Adipocyte (in vitro differentiated cells): ENCODE results near the gene COG2.
"Not testable (repeated sequence)": the region's sequence is repeated elsewhere in the genome, so short reads cannot be mapped to it uniquely, and the experiment has no call there.

Source experiments
- DNase-seq: peaks from one replicate; pipeline ENCODE4 v3.0.0-alpha.2; 2015; ENCODE audit warnings: low read depth
- H3K27me3 ChIP-seq: replicated peaks from 2 replicates; pipeline ENCODE4 v1.7.0; 2013; ENCODE audit warnings: mild to moderate bottlenecking, low read length, moderate library complexity; ENCODE audit not compliant: control insufficient read depth, insufficient read depth
- H3K36me3 ChIP-seq: 2 replicates; pipeline ENCODE4 v1.7.0; 2013; ENCODE audit warnings: low read length, mild to moderate bottlenecking, moderate library complexity; ENCODE audit not compliant: control insufficient read depth, insufficient read depth, severe bottlenecking
- H3K4me1 ChIP-seq: 2 replicates; pipeline ENCODE4 v1.7.0; 2013; ENCODE audit warnings: mild to moderate bottlenecking, low read length, moderate library complexity; ENCODE audit not compliant: control insufficient read depth, insufficient read depth
- H3K4me3 ChIP-seq: 2 replicates; pipeline ENCODE4 v1.7.0; 2013; ENCODE audit warnings: mild to moderate bottlenecking, low read length, moderate library complexity
- H3K9ac ChIP-seq: 2 replicates; pipeline ENCODE4 v1.7.0; 2013; ENCODE audit warnings: mild to moderate bottlenecking, low read length, moderate library complexity
- H3K9me3 ChIP-seq: 2 replicates; pipeline ENCODE4 v1.7.0; 2013; ENCODE audit warnings: mild to moderate bottlenecking, low read length, moderate library complexity; ENCODE audit not compliant: control insufficient read depth

Gene COG2

GRCh38 chr1:230693221-230693620 is 50.9 kb downstream of the COG2 start:
- Histone ChIP-seq H3K27me3 (no peaks in the 10 kb centered on the region), H3K9ac (no peak overlapping the region), H3K9me3 (no peaks in the 10 kb centered on the region), H3K4me3 (no peak overlapping the region), H3K36me3 (peaks cover 59% of the 10 kb centered on the region), H3K4me1 (peaks cover 6% of the 10 kb centered on the region)
- DNase-seq: no peak

GRCh38 chr1:230693777-230694176 is 51.5 kb downstream of the COG2 start:
- Histone ChIP-seq H3K9me3 (no peaks in the 10 kb centered on the region), H3K9ac (no peak overlapping the region), H3K27me3 (no peaks in the 10 kb centered on the region), H3K4me1 (peaks cover 6% of the 10 kb centered on the region), H3K4me3 (no peak overlapping the region), H3K36me3 (peaks cover 53% of the 10 kb centered on the region)
- DNase-seq: no peak

- DNase-seq: no peak
Measured at GRCh38 chr1:230694464-230694863, 52.2 kb downstream of the COG2 start.

GRCh38 chr1:230694991-230695390 is 52.7 kb downstream of the COG2 start:
- H3K27me3 ChIP-seq: no peaks in the 10 kb centered on the region
- no peak for DNase-seq
- no peaks in the 10 kb centered on the region for H3K9me3 ChIP-seq
- peaks cover 6% of the 10 kb centered on the region for H3K4me1 ChIP-seq
- no peak overlapping the region for H3K4me3 ChIP-seq
- H3K9ac ChIP-seq: no peak overlapping the region
- H3K36me3 ChIP-seq: peaks cover 43% of the 10 kb centered on the region

More at GRCh38 chr1:230694464-230694863, 52.2 kb downstream of the COG2 start:
- Histone ChIP-seq H3K4me3 (no peak overlapping the region), H3K4me1 (peaks cover 6% of the 10 kb centered on the region), H3K27me3 (no peaks in the 10 kb centered on the region), H3K9me3 (no peaks in the 10 kb centered on the region), H3K36me3 (peaks cover 48% of the 10 kb centered on the region), H3K9ac (no peak overlapping the region)

GRCh38 chr1:230696218-230696617 is 53.9 kb downstream of the COG2 start:
- peaks cover 30% of the 10 kb centered on the region for H3K36me3 ChIP-seq
- H3K9ac ChIP-seq: no peak overlapping the region
- H3K4me1 ChIP-seq: peaks cover 6% of the 10 kb centered on the region
- no peak for DNase-seq
- H3K4me3 ChIP-seq: no peak overlapping the region
- peaks cover under 1% of the 10 kb centered on the region for H3K27me3 ChIP-seq
- H3K9me3 ChIP-seq: no peaks in the 10 kb centered on the region

GRCh38 chr1:230696722-230697437 is 54.6 kb downstream of the COG2 start:
- H3K27me3 ChIP-seq: peaks cover 4% of the 10 kb centered on the region
- DNase-seq: peak; percentile 55
- peaks cover 6% of the 10 kb centered on the region for H3K4me1 ChIP-seq
- no peaks in the 10 kb centered on the region for H3K9me3 ChIP-seq
- no peak overlapping the region for H3K4me3 ChIP-seq
- H3K9ac ChIP-seq: no peak overlapping the region
- peaks cover 24% of the 10 kb centered on the region for H3K36me3 ChIP-seq

- no peak overlapping the region for H3K4me3 ChIP-seq
- H3K9me3 ChIP-seq: no peaks in the 10 kb centered on the region
- peaks cover 6% of the 10 kb centered on the region for H3K4me1 ChIP-seq
- H3K9ac ChIP-seq: no peak overlapping the region
- peaks cover 4% of the 10 kb centered on the region for H3K27me3 ChIP-seq
- H3K36me3 ChIP-seq: peaks cover 11% of the 10 kb centered on the region
- DNase-seq: no peak
Measured at GRCh38 chr1:230698130-230698529, 55.8 kb downstream of the COG2 start.

GRCh38 chr1:230698964-230699363 is 56.7 kb downstream of the COG2 start:
- not testable (repeated sequence) for H3K27me3 ChIP-seq, H3K9ac ChIP-seq, H3K9me3 ChIP-seq, H3K36me3 ChIP-seq, H3K4me3 ChIP-seq, DNase-seq, H3K4me1 ChIP-seq

- Histone ChIP-seq H3K4me3 (no peak overlapping the region), H3K36me3 (no peaks in the 10 kb centered on the region), H3K9ac (no peak overlapping the region), H3K27me3 (peaks cover 4% of the 10 kb centered on the region), H3K4me1 (peaks cover 6% of the 10 kb centered on the region), H3K9me3 (no peaks in the 10 kb centered on the region)
- DNase-seq: no peak
Measured at GRCh38 chr1:230699716-230700115, 57.4 kb downstream of the COG2 start.

GRCh38 chr1:230700132-230700531 is 57.9 kb downstream of the COG2 start:
- no peaks in the 10 kb centered on the region for H3K36me3 ChIP-seq
- H3K9me3 ChIP-seq: no peaks in the 10 kb centered on the region
- H3K9ac ChIP-seq: no peak overlapping the region
- peaks cover 4% of the 10 kb centered on the region for H3K27me3 ChIP-seq
- no peak overlapping the region for H3K4me3 ChIP-seq
- H3K4me1 ChIP-seq: peaks cover 6% of the 10 kb centered on the region
- no peak for DNase-seq

GRCh38 chr1:230701434-230701833 is 59.2 kb downstream of the COG2 start:
- H3K4me1 ChIP-seq: peaks cover 6% of the 10 kb centered on the region
- H3K27me3 ChIP-seq: peaks cover 4% of the 10 kb centered on the region
- no peak overlapping the region for H3K4me3 ChIP-seq
- no peak for DNase-seq
- no peaks in the 10 kb centered on the region for H3K9me3 ChIP-seq
- no peaks in the 10 kb centered on the region for H3K36me3 ChIP-seq
- no peak overlapping the region for H3K9ac ChIP-seq
